Endometrium (tissue), 2 donors: ENCODE measurements around the gene SYT1.
A peak's percentile ranks its signal among the peaks of the same experiment; 100 is the strongest.

Experiments used
- FAIRE-seq: peaks from 2 replicates; lab custom pipeline; 2012; peaks lifted over from hg19 to GRCh38; lab: Jason Lieb, UNC
- donor health status: control.
- donor health status: control.

Gene SYT1

GRCh38 chr12:78891646-78892353 is 27.2 kb downstream of the SYT1 start:
- FAIRE-seq: no peak

GRCh38 chr12:78898416-78898815 is 33.8 kb downstream of the SYT1 start:
- FAIRE-seq: no peak

DNA sequence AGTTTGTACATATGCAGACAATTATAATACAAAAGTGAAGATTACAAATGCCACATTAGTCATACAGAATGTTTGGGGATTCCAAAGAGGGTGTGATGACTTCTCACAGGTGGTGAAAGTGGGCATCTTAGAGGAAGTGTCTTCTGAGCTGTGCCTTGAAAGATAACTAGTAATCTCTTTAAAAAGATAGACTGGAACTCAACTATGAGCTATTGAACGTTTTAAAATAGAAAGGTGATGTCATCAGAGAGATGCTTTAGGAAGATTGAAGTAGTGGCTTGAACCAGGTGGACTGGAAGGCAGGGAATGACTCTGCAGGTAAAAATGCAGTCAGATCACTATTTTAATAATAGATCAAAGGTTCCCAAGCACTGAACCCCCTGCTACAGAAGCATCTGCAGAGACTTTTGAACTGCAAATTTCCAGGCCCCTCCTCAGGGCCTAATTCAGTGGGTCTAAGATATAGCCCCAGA is 50.3 kb downstream of the SYT1 start:
- FAIRE-seq: no peak

- no peak for FAIRE-seq
Observed at GRCh38 chr12:78916845-78917480, 52.4 kb downstream of the SYT1 start.

- peak; percentile 46 for FAIRE-seq
Observed at GRCh38 chr12:78917513-78917912, 52.9 kb downstream of the SYT1 start.

GRCh38 chr12:78918268-78918667 is 53.7 kb downstream of the SYT1 start:
- no peak for FAIRE-seq

DNA sequence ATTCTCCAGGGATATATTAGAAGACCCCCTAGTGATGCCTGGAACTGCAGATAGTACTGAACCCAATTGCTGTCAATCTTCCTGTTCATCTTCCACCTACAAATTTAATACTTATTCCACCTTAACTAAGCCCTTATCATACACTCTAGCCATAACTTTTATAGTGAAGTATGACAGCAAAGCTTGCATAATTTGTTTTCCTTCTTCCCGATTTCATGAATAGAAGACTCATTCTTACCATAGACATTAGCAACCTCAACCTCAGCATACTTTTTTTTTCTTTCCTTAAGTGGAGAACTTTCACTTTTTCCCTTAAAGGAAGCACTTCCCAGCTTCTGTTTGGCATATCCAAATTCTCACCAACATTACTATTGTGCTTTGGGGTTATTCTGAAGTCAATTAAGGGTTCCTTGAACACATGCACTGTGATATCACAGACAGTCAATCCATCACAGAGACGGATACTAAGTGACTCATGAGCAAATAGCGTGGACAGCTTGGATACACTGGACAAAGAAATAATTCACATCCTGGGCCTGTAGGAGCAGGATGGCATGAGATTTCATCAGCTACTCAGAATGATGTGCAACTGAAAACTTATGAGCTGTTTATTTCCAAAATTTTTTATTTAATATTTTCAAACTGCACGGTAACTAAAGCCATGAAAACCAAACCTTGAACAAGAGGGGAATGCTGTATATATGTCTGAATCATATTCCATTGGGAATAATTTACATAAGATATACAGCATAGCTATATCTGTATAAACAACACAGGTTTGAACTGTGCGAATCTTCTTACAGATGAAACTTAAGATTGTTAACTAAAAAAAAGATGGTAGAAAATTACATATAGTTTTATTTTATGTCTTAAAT is 63.9 kb downstream of the SYT1 start:
- no peak for FAIRE-seq

DNA sequence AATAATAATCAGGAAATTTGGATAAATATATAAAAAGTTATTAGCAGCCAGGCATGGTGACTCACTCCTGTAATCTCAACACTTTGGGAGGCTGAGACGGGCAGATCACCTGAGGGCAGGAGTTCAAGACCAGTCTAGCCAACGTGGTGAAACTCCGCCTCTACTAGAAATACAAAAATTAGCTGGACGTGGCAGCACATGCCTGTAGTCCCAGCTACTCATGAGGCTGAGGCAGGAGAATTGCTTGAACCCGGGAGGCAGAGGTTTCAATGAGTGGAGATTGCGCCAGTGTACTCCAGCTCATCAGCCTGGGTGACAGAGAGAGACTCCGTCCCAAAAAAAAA is 64.5 kb downstream of the SYT1 start:
- no peak for FAIRE-seq

DNA sequence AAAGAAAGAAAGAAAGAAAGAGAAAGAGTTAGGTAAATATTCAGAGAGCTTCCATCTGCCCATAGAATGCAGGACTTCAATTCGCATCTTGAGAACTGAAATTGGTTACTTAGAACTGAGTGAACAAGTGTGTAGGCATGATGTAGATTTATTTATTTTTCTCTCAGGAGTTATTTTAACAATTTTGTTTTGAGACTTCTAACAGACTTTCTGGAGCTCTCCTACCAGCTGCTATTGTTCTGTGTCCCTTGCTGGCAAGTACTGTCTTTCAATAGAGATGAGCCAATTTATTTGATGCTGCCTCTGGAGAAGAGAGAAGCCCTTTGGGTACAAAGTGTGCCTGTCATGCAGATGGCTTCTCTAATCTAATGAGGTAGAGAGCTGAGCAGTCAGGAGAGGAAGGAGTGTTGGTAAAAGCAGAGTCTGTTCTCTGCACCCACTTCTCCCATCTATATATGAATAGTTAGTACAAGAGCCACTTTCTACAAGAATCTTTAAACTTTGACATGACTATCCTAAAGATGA is 67.0 kb downstream of the SYT1 start:
- no peak for FAIRE-seq

- FAIRE-seq: no peak
Observed at GRCh38 chr12:78933014-78933413, 68.4 kb downstream of the SYT1 start.

GRCh38 chr12:78938341-78939084 is 73.9 kb downstream of the SYT1 start:
- no peak for FAIRE-seq

GRCh38 chr12:78949532-78949931 is 85.0 kb downstream of the SYT1 start:
- FAIRE-seq: no peak

DNA sequence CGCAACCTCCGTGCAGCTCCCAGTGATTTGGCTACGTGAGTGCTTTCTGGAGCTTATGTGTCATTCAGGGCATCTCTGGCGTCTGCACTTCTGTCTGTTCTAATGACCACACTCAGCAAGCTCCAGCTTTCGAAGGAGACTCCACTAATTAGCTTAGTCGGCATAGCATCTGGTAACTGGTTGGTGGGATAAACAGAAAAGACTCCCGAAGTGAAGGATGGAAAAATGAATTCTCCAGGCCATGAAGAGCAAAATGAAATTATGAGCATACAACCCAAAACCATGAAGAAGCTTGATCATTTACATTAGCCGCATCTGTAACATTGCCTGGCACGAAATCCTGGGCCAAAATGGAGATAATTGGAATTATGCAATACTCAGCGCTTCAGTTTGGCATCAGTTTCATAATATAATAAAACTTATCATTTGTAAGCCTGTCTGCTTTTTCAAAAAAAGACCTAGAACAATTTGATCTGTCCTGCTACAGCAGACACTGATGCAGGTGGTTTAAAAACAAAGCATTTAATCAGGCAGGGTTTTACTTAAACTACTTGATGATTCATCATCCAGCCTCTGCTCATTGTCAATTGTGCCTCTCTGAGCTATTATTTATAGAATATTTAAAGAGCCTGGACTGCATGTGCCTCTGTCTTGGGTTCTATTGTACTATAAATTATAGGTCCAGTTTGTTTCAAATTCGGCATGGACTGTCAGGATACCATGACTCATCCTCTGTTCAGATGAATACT is 87.4 kb downstream of the SYT1 start:
- FAIRE-seq: no peak

- FAIRE-seq: no peak
Observed at GRCh38 chr12:78952552-78952929, 88.0 kb downstream of the SYT1 start.

- no peak for FAIRE-seq
Observed at GRCh38 chr12:78958941-78959340, 94.4 kb downstream of the SYT1 start.

- FAIRE-seq: no peak
Observed at GRCh38 chr12:78959556-78959955, 95.0 kb downstream of the SYT1 start.

DNA sequence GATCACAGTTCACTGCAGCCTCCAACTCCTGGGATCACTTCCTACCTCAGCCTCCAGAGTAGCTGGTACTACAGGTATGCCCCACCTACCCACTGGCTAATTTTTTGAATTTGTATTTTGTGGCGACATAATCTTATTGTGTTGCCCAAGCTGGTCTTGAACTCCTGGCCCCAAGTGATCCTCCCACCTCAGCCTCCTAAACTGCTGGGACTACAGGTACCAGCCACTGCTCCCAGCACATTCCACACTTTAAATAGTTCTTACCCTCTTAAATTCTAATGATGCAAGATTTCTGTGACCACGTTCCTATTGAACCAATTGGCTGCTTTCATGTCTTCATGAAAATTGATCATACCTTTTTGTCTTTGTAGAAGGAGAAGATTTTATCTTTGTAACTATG is 96.6 kb downstream of the SYT1 start:
- FAIRE-seq: no peak

- FAIRE-seq: no peak
Observed at GRCh38 chr12:78963439-78964227, 99.1 kb downstream of the SYT1 start.

GRCh38 chr12:78964521-78964920 is 99.9 kb downstream of the SYT1 start:
- FAIRE-seq: no peak

GRCh38 chr12:78966062-78966461 is 101.5 kb downstream of the SYT1 start:
- peak; percentile 57 for FAIRE-seq

DNA sequence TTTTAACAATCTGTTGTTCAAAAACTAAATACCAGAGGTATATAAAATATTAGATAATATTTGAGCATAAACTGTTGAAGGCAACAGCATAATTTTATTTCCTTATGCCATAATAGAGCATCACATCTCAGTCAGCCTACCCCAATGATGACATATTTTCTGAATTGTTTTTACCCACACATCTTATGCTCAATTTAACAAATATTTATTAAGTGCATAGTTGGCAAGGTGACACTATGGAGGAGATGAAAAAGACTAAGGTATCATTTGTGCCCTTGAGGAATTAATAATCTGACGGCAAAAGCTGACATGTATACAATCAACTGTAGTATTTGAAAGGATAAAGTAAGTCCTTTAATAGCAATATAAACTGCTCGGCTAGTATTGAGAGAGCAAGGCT is 102.4 kb downstream of the SYT1 start:
- no peak for FAIRE-seq
